ENCODE data around the gene BLNK.

Gene BLNK

GRCh38 chr10:96165726-96166125, 105.6 kb downstream of the BLNK start:
- H3K36me3 ChIP-seq (ENCODE audit: insufficient read depth, low read depth, low read length): peaks cover 16% of the 10 kb centered on the region
- no peaks in the 10 kb centered on the region for H3K4me1 ChIP-seq (ENCODE audit: insufficient read depth, low read length)

GRCh38 chr10:96153070-96153469, 118.3 kb downstream of the BLNK start:
- H3K27me3 ChIP-seq (ENCODE audit: insufficient read depth, low read length): no peaks in the 10 kb centered on the region
- H3K9me3 ChIP-seq (ENCODE audit: insufficient read depth, low read depth, low read length): no peaks in the 10 kb centered on the region
- peaks cover 71% of the 10 kb centered on the region for H3K36me3 ChIP-seq (ENCODE audit: insufficient read depth, low read depth, low read length)
- H3K4me3 ChIP-seq (ENCODE audit: low read length): no peak overlapping the region
- H3K9ac ChIP-seq (ENCODE audit: low read depth, low read length): no peak overlapping the region
- no peaks in the 10 kb centered on the region for H3K4me1 ChIP-seq (ENCODE audit: insufficient read depth, low read length)
- no peak overlapping the region for H3K27ac ChIP-seq (ENCODE audit: low read length)

More at GRCh38 chr10:96165726-96166125, 105.6 kb downstream of the BLNK start:
- Histone ChIP-seq H3K4me3 (ENCODE audit: low read length) (no peak overlapping the region), H3K9ac (ENCODE audit: low read depth, low read length) (no peak overlapping the region), H3K27ac (ENCODE audit: low read length) (no peak overlapping the region), H3K9me3 (ENCODE audit: insufficient read depth, low read depth, low read length) (peaks cover 4% of the 10 kb centered on the region; the same call in 1 of the 2 replicates), H3K27me3 (ENCODE audit: insufficient read depth, low read length) (no peaks in the 10 kb centered on the region)

- peaks cover 69% of the 10 kb centered on the region for H3K36me3 ChIP-seq (ENCODE audit: insufficient read depth, low read depth, low read length)
- H3K27me3 ChIP-seq (ENCODE audit: insufficient read depth, low read length): no peaks in the 10 kb centered on the region
- H3K9ac ChIP-seq (ENCODE audit: low read depth, low read length): no peak overlapping the region
- H3K4me1 ChIP-seq (ENCODE audit: insufficient read depth, low read length): no peaks in the 10 kb centered on the region
- H3K9me3 ChIP-seq (ENCODE audit: insufficient read depth, low read depth, low read length): no peaks in the 10 kb centered on the region
- no peak overlapping the region for H3K4me3 ChIP-seq (ENCODE audit: low read length)
- H3K27ac ChIP-seq (ENCODE audit: low read length): no peak overlapping the region
Measured at GRCh38 chr10:96152437-96152836, 118.9 kb downstream of the BLNK start.
